Upper lobe of right lung (tissue), 1 donor: ENCODE measurements around the gene ZNF518A. TPM values are rescaled to one million over a fixed set of nuclear protein-coding genes. Genes with fewer than 3 reads are reported as not detected.

ENCODE experiments used
- ATAC-seq: fragments of 200-7000 bp; cut with Tn5 transposase; one replicate; pipeline ENCODE4 v1.9.1; 2020; ENCODE audit warnings: mild to moderate bottlenecking, moderate library complexity
- DNase-seq: peaks from one replicate; pipeline ENCODE4 v3.0.0-alpha.2; 2020
- H3K27ac ChIP-seq: fragments of 200-600 bp; one replicate; pipeline ENCODE4 v1.8.0; 2022
- H3K27me3 ChIP-seq: fragments of 200-600 bp; one replicate; pipeline ENCODE4 v1.8.0; 2022; ENCODE audit warnings: mild to moderate bottlenecking
- H3K36me3 ChIP-seq: fragments of 200-600 bp; one replicate; pipeline ENCODE4 v1.8.0; 2022
- H3K4me1 ChIP-seq: fragments of 200-600 bp; one replicate; pipeline ENCODE4 v1.8.0; 2022
- H3K4me3 ChIP-seq: fragments of 200-600 bp; one replicate; pipeline ENCODE4 v1.8.0; 2022; ENCODE audit warnings: mild to moderate bottlenecking
- H3K9me3 ChIP-seq: fragments of 200-600 bp; one replicate; pipeline ENCODE4 v1.8.0; 2022
- CTCF ChIP-seq: fragments of 200-600 bp; IDR thresholded peaks from one replicate; pipeline ENCODE4 v1.8.0; 2022; ENCODE audit warnings: antibody characterized with exemption
- intact Hi-C: fragments of 100-400 bp; cut with DNase I; formaldehyde crosslinking; loops from one replicate; pipeline ENCODE4 v1.11.0; 2022
- total RNA-seq: library from RNA; stranded (reverse); fragmentation: NEBNext Ultra II Directional; extraction: Animal tissue kit (Norgen Biotek cat#: 25700); gene quantifications from one replicate; pipeline ENCODE4 v1.2.1, GENCODE V29; 2021
- donor health status: DM: no; HTN: yes; CAD: no; lungs with severe emphysema.

The ZNF518A gene
- total RNA-seq, 1 donor from 2014 or later, result 17.9 TPM

- no peak for TF ChIP-seq CTCF
- peak overlapping the region; percentile 98 for H3K27ac ChIP-seq
- intact Hi-C loops, result no loop called here
- ATAC-seq (peak; percentile 98), DNase-seq (peak; percentile 97)
- peaks cover 27% of the 10 kb centered on the region for H3K27me3 ChIP-seq
- H3K4me3 ChIP-seq, result peak overlapping the region; percentile 91
- peaks cover 5% of the 10 kb centered on the region for H3K4me1 ChIP-seq
- H3K36me3 ChIP-seq, result no peaks in the 10 kb centered on the region
- no peaks in the 10 kb centered on the region for H3K9me3 ChIP-seq
Measured at GRCh38 chr10:96089670-96090462, 40.2 kb upstream of the ZNF518A start.

DNA sequence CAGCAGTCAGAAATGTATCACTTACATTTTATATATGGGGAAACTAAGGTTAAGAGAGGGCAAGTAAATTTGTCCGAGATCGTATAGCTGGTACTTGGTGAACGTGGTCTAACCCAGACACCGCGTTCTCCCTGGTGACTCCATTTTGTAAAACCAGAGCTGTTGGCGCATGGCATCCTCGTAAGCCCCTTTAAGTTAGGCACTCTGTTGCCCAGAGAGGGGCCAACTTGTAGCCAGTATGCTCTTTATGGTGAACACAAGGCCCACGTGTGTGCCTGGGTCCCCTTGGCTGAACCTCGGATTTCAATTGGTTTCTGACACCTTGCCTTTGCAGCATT is 39.7 kb upstream of the ZNF518A start:
- TF ChIP-seq CTCF, result no peak
- peaks cover 33% of the 10 kb centered on the region for H3K27me3 ChIP-seq
- ATAC-seq, result no peak
- H3K4me3 ChIP-seq, result peak overlapping the region; percentile 91
- H3K9me3 ChIP-seq, result no peaks in the 10 kb centered on the region
- peaks cover 5% of the 10 kb centered on the region for H3K4me1 ChIP-seq
- peak overlapping the region; percentile 98 for H3K27ac ChIP-seq
- no peak for DNase-seq
- H3K36me3 ChIP-seq, result no peaks in the 10 kb centered on the region
- intact Hi-C loops, result no loop called here

DNA sequence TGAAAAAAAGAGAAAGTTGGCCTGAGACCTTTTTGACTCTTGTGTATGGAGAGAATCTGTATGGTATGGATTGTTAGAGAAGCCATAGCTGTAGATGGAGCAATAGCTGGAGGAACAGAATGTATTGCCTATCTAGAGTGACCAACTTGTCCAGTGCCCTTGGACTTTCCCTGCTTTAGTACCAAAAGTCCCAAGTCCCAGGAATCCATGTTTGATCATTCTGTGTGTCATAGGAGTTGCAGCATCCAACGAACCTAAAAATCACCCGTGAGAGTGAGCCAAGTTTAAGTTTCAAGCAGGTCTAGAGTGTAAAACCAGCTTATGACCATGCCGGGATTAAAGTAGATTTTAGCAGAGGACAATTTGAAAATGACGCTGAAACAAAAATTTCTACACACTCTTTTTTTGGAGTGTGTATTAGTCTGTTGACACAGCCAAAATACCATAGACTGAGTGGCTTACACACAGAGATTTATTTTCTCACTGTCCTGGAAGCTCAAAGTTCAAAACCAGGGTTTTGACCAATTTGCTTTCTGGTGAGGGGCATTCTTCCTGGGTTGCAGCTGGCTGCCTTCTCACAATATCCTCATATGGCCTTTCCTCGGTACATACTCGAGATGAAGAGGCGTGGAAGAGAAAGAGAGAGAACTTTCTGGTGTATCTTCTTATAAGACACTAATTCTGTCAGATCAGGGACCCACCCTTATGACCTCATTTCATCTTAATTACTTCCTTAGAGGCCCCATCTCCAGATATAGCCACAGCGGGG is 36.9 kb upstream of the ZNF518A start:
- no peak overlapping the region for H3K27ac ChIP-seq
- ATAC-seq (no peak), DNase-seq (no peak)
- no peak overlapping the region for H3K4me3 ChIP-seq
- intact Hi-C loops, result no loop called here
- H3K36me3 ChIP-seq, result no peaks in the 10 kb centered on the region
- H3K9me3 ChIP-seq, result no peaks in the 10 kb centered on the region
- H3K4me1 ChIP-seq, result peaks cover 5% of the 10 kb centered on the region
- TF ChIP-seq CTCF, result no peak
- peaks cover 56% of the 10 kb centered on the region for H3K27me3 ChIP-seq

DNA sequence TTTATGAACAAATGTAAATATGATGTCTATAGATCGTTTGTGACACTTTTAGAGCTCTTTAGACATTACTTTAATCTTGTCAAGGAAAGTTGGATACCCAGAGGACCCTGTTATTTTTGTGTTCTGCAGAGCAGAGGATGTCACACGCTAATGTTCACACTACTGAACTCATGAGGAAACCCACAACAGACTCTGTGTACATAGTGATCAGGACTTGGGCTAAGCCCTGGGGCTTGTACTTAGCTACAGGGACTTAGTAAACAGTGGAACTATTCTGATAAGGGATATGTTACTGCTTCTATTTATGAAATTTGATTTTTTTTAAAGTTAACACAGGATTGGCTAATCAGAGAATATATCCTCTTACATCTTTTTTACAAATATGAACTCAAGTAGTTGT is 36.1 kb upstream of the ZNF518A start:
- Histone ChIP-seq H3K27ac (no peak overlapping the region), H3K27me3 (peaks cover 58% of the 10 kb centered on the region), H3K36me3 (no peaks in the 10 kb centered on the region), H3K4me1 (peaks cover 5% of the 10 kb centered on the region), H3K9me3 (no peaks in the 10 kb centered on the region), H3K4me3 (no peak overlapping the region)
- DNase-seq, result no peak
- intact Hi-C loops, result no loop called here
- no peak for ATAC-seq
- TF ChIP-seq CTCF, result no peak

- intact Hi-C loops, result no loop called here
- no peak for ATAC-seq
- H3K4me3 ChIP-seq, result no peak overlapping the region
- H3K9me3 ChIP-seq, result no peaks in the 10 kb centered on the region
- no peak for TF ChIP-seq CTCF
- no peak overlapping the region for H3K27ac ChIP-seq
- no peak for DNase-seq
- H3K4me1 ChIP-seq, result no peaks in the 10 kb centered on the region
- no peaks in the 10 kb centered on the region for H3K36me3 ChIP-seq
- H3K27me3 ChIP-seq, result peaks cover 84% of the 10 kb centered on the region
Measured at GRCh38 chr10:96096958-96097357, 33.1 kb upstream of the ZNF518A start.
